Suppressor macrophage treated with lipopolysaccharide for 4 hours (primary cell): ENCODE measurements around the gene CRPPA.
"Not testable (repeated sequence)": the region's sequence is repeated elsewhere in the genome, so short reads cannot be mapped to it uniquely, and the experiment has no call there.

Experiments
- DNase-seq: peaks from one replicate; pipeline ENCODE4 v3.0.0-alpha.2; 2020

CRPPA gene

GRCh38 chr7:16396766-16397500 lies 24.4 kb downstream of the CRPPA start:
- DNase-seq = no peak

- no peak for DNase-seq
These were observed 26.2 kb downstream of the CRPPA start for GRCh38 chr7:16395121-16395520.

GRCh38 chr7:16393862-16394422 lies 27.4 kb downstream of the CRPPA start:
- no peak for DNase-seq

- no peak for DNase-seq
These were observed 28.3 kb downstream of the CRPPA start for GRCh38 chr7:16392990-16393523.

- not testable (repeated sequence) for DNase-seq
These were observed 37.6 kb downstream of the CRPPA start for GRCh38 chr7:16383786-16384185.

- DNase-seq = not testable (repeated sequence)
These were observed 38.2 kb downstream of the CRPPA start for GRCh38 chr7:16383103-16383502.
